ENCODE measurements around the gene USP5.

Gene USP5, protein sequence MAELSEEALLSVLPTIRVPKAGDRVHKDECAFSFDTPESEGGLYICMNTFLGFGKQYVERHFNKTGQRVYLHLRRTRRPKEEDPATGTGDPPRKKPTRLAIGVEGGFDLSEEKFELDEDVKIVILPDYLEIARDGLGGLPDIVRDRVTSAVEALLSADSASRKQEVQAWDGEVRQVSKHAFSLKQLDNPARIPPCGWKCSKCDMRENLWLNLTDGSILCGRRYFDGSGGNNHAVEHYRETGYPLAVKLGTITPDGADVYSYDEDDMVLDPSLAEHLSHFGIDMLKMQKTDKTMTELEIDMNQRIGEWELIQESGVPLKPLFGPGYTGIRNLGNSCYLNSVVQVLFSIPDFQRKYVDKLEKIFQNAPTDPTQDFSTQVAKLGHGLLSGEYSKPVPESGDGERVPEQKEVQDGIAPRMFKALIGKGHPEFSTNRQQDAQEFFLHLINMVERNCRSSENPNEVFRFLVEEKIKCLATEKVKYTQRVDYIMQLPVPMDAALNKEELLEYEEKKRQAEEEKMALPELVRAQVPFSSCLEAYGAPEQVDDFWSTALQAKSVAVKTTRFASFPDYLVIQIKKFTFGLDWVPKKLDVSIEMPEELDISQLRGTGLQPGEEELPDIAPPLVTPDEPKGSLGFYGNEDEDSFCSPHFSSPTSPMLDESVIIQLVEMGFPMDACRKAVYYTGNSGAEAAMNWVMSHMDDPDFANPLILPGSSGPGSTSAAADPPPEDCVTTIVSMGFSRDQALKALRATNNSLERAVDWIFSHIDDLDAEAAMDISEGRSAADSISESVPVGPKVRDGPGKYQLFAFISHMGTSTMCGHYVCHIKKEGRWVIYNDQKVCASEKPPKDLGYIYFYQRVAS

DNA sequence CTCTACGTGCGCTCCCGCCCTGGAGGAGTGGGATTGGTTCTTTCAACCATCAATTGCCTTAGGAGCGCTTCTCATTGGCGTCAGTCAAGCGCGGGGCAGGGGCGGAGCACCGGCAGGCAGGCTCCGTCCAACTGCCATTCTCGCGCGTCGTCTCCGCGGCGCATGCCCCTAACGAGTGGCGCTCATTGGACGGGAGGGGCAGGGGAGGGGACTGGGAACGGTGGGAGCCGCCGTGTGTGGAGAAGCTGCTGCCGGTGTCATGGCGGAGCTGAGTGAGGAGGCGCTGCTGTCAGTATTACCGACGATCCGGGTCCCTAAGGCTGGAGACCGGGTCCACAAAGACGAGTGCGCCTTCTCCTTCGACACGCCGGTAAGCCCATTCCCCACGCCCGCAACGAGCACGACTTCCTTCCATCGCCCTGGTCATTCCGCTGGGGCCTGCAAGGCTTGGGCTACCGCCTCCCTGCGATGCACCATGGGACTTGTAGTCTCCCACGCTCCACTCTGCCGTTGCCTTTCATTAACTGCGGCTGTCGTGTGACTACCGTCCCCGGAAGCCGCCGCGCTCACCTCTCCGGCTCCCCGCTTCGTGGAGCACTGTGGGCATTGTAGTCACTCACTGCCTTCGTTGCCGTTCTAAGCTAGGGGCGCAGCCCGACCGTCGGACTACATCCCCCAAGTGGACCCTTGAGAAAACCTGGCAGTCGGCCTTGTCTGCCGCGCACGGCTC, at the start of gene USP5:
Gene USP5, plus strand, starts transcription at position 230 of the 730 bp plus-strand sequence. Its CDS starts 30 bp downstream, at position 260.
- ATAC-seq (peak; percentile 87), DNase-seq (peak; percentile 97)

- DNase-seq = no peak
- ATAC-seq = no peak
Observed at GRCh38 chr12:6807170-6807569, 44.8 kb upstream of the USP5 start.

DNA sequence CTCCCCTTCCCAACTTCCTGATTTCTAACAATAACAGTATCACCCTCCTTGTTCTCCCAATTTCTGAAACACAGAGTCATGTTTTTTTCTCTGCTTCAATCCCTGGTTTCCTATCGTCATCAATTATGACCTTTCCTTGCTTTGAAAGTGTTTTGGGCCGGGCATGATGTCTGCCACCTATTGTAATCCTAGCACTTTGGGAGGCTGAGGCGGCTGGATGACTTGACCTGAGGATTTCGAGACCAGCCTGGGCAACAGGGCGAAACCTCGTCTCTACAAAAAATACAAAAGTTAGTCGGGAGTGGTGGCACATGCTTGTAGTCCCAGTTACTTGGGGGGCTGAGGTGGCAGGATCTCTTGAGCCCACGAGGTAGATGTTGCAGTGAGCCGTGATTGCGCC, 42.9 kb upstream of the USP5 start:
- ATAC-seq (no peak), DNase-seq (no peak)

DNA sequence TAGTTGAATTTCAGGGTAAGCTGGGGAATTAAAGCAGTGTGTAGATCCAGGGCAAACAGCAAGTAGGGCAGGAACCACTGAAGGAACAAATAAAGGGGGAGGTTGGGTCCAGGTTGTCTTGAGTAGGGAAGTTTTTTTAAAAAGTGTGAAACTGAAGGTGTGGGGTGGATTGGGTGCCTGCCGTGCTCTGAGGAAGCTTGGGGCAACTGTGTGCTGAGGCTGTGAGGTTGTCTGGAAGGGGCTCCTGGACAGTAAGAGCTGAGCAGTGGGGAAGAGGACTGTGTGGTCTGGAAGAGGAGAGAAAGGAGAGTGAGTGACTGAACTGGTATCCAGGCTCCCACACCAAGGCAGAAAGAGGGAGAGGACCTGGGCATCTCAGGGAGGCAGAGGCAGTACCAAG, 41.2 kb upstream of the USP5 start:
- DNase-seq (no peak), ATAC-seq (no peak)

- no peak for DNase-seq
- ATAC-seq = no peak
Observed at GRCh38 chr12:6813363-6813762, 38.6 kb upstream of the USP5 start.

DNA sequence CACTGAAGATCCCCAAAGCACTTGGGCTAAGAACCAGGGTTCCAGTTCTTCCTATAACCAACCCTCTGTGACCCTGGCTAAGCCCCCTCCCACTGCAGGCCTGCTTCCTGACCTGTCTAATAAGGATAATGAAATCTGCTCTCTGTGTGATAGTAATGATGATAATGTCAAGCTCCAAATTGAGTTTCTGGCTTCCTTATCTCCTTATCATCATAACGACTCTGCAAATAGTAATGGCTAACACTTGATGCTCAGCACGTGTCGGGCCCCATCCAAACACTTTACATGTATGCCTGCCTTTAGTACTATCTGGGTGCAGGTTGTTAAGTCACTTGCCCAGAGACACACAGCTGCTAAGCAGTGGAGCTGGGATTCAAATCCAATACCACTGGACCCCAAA, 35.4 kb upstream of the USP5 start:
- no peak for ATAC-seq
- DNase-seq = no peak

GRCh38 chr12:6817098-6817497, 34.9 kb upstream of the USP5 start:
- DNase-seq (no peak), ATAC-seq (no peak)

DNA sequence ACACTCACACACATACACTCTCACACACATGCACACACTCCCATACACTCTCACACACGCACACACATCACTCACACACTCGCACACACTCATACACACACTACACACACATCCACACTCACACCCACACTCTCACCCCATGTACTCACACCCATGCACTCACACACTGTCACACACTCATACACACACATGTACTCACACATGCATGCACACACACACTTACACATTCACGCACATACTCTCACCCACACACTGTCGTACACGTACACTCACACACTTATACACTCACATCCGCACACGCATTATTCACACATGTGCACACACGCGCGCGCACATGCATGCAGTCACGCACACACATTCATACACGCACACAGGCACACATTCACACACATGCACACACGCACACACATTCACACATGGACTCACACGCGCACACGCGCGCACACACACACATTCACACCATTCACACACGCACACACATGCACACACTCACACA, 34.2 kb upstream of the USP5 start:
- DNase-seq = no peak
- no peak for ATAC-seq

DNA sequence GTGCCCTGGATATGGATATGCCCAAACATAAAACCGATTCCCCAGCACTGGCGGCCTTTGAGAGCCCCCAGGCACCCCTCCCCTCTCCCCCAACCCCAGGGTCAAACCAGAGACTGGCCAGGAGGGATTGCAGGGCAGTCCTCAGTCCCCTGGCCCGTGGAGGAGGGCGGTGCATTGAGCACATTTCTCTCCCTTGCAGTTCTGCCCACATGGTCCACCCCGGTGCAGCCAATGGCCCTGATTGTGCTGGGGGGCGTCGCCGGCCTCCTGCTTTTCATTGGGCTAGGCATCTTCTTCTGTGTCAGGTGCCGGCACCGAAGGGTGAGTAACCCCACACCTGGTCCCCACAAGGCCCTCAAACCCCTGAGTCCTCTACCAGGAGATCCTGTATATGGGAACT, 33.7 kb upstream of the USP5 start:
- DNase-seq (no peak), ATAC-seq (no peak)

DNA sequence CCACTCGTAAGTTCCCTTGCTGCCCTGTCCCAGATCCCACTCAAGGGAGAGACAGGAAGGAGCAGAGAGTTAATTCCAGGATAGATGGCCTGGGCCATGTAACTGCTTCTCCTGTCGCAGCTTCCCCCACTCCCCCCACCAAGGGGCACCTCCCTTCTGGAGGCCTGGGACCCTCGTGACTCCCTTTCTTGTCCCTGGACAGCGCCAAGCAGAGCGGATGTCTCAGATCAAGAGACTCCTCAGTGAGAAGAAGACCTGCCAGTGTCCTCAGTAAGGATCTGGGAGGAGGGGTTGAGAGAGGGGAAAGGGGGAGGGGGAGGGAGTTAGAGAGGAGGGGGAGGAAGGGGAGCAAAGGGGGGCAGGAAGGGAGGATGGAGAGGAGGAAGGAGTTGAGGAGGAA, 33.3 kb upstream of the USP5 start:
- DNase-seq (no peak), ATAC-seq (no peak)

DNA sequence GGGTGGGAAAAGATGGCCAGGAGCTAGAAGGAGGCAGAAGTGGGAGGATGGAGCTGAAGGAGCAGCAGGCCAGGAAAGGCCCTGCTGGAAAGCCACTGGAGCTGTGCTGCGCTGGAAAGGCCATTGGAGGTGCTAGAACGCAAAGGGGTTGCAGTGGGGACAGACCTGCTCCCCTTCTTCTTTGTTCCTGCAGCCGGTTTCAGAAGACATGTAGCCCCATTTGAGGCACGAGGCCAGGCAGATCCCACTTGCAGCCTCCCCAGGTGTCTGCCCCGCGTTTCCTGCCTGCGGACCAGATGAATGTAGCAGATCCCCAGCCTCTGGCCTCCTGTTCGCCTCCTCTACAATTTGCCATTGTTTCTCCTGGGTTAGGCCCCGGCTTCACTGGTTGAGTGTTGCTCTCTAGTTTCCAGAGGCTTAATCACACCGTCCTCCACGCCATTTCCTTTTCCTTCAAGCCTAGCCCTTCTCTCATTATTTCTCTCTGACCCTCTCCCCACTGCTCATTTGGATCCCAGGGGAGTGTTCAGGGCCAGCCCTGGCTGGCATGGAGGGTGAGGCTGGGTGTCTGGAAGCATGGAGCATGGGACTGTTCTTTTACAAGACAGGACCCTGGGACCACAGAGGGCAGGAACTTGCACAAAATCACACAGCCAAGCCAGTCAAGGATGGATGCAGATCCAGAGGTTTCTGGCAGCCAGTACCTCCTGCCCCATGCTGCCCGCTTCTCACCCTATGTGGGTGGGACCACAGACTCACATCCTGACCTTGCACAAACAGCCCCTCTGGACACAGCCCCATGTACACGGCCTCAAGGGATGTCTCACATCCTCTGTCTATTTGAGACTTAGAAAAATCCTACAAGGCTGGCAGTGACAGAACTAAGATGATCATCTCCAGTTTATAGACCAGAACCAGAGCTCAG, 32.6 kb upstream of the USP5 start:
- DNase-seq (no peak), ATAC-seq (no peak)

GRCh38 chr12:6820166-6820565, 31.8 kb upstream of the USP5 start:
- ATAC-seq (no peak), DNase-seq (no peak)

DNA sequence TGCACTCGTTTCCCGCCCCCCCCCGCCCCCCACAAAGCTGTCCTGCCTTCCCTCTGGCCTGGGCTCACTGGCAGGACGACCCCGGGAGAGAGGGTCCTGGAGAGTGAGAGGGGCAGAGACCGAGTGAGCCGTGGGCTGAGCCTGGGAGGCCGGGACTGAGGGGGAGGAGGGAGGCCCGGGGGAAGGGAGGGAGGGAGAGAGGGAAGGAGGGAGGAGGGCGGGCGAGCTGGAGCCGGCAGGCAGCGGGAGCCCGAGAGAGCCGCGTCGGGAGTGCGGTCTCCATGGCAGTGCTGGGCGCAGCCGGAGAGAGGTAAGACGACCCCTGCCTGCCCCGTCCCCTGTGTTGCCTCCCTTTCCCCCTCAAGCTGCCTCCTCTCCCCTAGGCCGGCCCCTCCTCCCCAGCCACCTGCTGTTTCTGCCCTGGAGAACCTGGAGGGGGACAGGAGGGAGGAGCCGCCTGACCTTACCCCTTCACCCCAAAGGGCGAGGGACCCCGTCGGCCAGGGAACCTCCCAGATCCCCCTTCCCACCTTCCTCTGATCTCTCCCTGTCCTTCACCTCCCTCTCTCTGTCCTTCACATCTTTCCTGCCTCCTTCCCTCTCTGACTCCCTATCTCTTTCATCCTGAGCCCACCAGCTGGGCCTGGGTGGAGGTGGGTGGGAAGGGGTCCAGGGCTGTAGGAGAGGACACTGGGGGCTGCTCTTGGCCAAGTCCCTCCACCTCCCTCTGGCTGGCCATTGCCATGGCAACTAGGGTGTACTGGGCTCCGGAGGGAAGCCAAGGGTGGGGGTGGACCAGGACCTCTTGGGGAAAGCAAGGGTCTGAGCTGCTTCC, 30.1 kb upstream of the USP5 start, which contains the start of gene GPR162:
Gene GPR162, plus strand, starts transcription at position 231 of the 835 bp plus-strand sequence. CDS start 2,078 bp downstream, outside the sequence.
- ATAC-seq (no peak), DNase-seq (no peak)

- DNase-seq (no peak), ATAC-seq (no peak)
Observed at GRCh38 chr12:6822426-6823135, 29.4 kb upstream of the USP5 start.

DNA sequence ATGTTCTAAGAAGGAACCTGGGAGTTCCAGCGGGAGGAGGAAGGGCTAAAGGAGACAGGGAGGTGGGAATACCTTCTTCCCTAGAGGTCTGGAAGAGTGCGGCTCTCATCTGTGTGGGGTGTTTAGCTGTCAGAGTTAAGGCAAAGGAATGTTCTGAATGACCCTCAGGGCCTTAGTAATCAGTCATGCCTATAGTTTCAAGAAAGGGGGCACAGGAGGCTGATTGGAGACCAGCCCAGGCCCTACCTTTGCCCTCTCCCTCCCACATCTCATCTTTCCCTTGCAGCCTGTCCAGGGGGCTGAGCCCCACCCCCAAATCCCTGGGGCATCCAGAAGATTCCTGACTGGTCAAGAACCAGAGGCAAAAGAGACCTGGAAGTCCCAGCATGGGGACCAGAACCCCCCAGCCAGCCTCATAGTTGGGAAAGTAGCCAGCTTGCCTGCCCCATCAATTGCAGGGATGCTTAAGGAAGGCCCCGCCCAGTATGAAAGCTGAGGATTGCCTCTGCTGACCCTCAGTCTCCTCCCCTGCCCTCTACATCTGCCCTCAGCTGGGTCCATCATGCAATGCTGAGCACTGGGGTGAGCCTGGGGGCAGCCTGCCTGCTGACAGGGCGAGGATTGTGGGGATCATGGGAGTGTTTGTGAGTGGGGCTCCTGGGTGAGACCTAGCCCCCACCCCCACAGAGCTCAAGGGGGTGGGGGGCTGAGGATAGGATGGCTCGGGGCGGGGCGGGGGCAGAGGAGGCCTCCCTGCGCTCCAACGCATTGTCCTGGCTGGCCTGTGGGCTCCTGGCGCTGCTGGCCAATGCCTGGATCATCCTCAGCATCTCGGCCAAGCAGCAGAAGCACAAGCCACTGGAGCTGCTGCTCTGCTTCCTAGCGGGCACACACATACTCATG, 28.5 kb upstream of the USP5 start:
- ATAC-seq (no peak), DNase-seq (no peak)

GRCh38 chr12:6824085-6824775, 27.7 kb upstream of the USP5 start:
- ATAC-seq (no peak), DNase-seq (no peak)

GRCh38 chr12:6824901-6825381, 27.0 kb upstream of the USP5 start:
- ATAC-seq = no peak
- no peak for DNase-seq

All from stimulated activated naive CD8-positive, alpha-beta T cell treated with anti-CD3 and anti-CD28 coated beads, Interleukin-15, Interleukin-2, amounts not matched to agents 100 U/mL and 50 U/mL, for 24 hours (primary cell).